Epithelial cell of umbilical artery (primary cell): ENCODE results near the gene DUOX1. TPM values are rescaled to one million over a fixed set of nuclear protein-coding genes. Genes with fewer than 3 reads are reported as not detected.

Experiments
- total RNA-seq: library from RNA; depleted of rRNA; stranded (reverse); fragments of >200 nt; gene quantifications from 2 replicates; pipeline ENCODE4 v1.2.3, GENCODE V29; 2014

The DUOX1 gene
- not detected in 2 replicates for total RNA-seq

GRCh38 chr15:45129651-45130129 lies at the start of gene DUOX1, which contains the start of gene DUOXA1:
Gene DUOX1, plus strand, starts transcription at chr15:45129994. Its CDS starts 1,973 bp downstream, at chr15:45131967.
Gene DUOXA1, minus strand, starts transcription at chr15:45129879. Its CDS starts 6,865 bp downstream, at chr15:45123014.

DNA sequence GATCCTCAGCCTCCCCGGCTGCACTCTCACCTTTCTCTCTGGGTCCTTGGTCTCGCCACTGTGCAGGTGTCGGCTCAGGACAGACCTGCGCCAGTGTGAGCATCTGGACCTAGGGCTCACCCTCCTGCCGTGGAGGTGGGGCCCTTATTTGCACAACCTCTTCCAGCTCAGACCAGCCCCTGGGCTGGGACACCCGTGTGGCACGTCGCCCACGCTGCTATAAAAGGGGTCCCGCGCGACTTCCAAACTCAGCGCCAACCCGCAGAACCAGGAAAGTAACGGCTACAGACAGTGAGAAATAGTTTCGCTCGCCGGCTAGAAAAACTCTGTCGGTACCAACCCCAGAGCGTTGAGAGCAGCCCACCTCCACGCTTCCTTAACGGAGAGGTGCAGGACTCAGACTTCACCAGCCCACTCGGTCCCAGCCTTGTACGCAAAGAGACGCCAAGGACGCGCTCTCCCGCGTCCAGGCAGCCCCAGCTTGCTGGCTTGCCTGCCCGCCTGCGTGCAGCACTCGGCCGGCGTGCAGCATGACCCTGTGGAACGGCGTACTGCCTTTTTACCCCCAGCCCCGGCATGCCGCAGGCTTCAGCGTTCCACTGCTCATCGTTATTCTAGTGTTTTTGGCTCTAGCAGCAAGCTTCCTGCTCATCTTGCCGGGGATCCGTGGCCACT lies 15.6 kb upstream of the DUOX1 start, which contains the start of the genes DUOX2 and DUOXA2:
Gene DUOX2, minus strand, starts transcription at position 97 of the 675 bp plus-strand sequence. CDS start 761 bp downstream, outside the sequence.
Gene DUOXA2, plus strand, starts transcription at position 251 of the 675 bp plus-strand sequence. Its CDS starts 280 bp downstream, at position 531.

GRCh38 chr15:45187894-45188830 lies 58.4 kb downstream of the DUOX1 start, which contains the start of gene SHF:
Gene SHF, minus strand, starts transcription at chr15:45187966. Its CDS starts 15 bp downstream, at chr15:45187951.

Other genes starting within 250 kb of the DUOX1 start
- gene TERB2, start 173.3 kb upstream of the DUOX1 start, total RNA-seq, result not detected in 2 replicates
- 13.0 and 15.5 TPM in 2 replicates for gene SORD, start 106.8 kb upstream of the DUOX1 start, total RNA-seq
- not detected in 2 replicates for gene DUOX2, start 15.8 kb upstream of the DUOX1 start, total RNA-seq
- not detected in 2 replicates for gene DUOXA2, start 15.7 kb upstream of the DUOX1 start, total RNA-seq
- not detected in 2 replicates for gene DUOXA1, start 115 bp upstream of the DUOX1 start, total RNA-seq
- gene SHF, start 58.0 kb downstream of the DUOX1 start, total RNA-seq, result 0.61 and 2.6 TPM in 2 replicates
- gene SLC28A2, start 122.2 kb downstream of the DUOX1 start, total RNA-seq, result not detected in 2 replicates
- gene GATM, start 248.6 kb downstream of the DUOX1 start, total RNA-seq, result 0.32 and 1.4 TPM in 2 replicates